IPS-11a (cell line): ENCODE data around the gene C5AR1.
"Not testable (repeated sequence)": the region's sequence is repeated elsewhere in the genome, so short reads cannot be mapped to it uniquely, and the experiment has no call there.

Source experiments
- H3K4me3 ChIP-seq: one replicate; pipeline ENCODE4 v1.5.1; 2013; ENCODE audit warnings: low read depth, low read length, control low read depth

The C5AR1 gene

DNA sequence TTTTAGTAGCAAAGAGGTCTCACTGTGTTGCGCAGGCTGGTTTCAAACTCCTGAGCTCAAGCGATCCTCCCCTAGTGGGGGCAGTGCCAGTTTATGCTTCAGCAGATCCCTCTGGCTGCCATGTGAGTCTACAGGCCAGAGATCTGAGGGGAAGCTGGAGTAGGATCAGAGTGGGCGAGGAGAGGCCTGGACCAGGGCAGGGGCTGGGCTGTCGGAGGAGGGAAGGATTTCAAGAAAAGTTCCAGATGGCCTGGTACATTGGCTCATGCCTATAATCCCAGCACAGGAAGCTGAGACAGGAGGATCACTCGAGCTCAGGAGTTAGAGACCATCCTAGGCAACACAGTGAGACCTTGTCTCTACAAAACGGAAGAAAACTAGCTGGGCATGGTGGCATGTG, 49.3 kb downstream of the C5AR1 start:
- H3K4me3 ChIP-seq = no peak overlapping the region

DNA sequence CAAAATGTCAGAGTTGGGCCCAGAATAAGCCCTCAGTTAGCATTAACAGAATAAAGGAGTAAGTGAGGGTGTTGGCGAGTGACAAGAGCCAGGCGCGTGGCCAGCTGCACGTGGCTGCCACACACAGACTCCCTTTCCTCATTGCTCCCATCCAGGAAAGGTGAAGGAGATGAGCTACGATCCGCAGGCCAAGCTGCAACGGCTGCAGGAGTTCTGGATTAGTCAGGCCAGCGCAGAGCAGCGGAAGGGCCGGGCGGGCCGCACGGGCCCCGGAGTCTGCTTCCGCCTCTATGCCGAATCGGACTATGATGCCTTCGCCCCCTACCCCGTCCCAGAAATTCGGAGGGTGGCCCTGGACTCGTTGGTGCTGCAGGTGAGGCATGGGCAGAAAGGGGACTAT, 52.7 kb downstream of the C5AR1 start:
- H3K4me3 ChIP-seq = no peak overlapping the region

DNA sequence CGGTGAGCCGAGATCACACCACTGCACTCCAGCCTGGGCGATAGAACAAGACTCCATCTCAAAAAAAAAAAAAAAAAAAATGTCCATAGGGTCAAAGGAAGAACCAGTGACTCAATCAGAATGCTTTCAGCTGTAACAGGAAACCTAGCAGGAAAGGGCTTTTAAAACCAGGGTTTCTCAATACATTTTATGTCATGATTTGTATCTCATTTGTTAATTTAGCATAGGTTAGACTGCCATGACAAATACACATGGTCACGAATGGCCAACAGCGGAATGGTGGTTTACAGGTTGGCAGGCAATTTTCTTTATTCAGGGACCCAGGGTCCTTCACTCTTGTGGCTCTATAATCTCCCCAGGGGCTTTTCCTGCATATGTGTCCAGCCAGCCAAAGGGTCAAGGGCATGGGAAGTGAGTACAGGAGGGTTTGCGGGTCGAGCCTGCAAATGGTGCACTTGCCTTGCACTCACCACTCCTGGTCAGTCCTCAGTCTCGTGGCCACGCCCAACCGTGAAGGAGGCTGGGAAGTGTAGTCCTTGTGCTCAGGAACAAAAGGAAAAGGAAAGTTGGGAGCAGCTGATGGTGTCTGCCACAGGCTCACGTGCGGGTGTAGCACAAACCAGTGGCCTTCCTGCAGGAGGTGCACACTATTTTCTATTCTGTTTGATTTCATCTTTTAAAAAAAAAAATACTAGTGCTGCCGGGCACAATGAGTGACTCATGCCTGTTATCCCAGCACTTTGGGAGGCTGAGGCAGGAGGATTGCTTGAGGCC, 54.3 kb downstream of the C5AR1 start:
- no peak overlapping the region for H3K4me3 ChIP-seq

DNA sequence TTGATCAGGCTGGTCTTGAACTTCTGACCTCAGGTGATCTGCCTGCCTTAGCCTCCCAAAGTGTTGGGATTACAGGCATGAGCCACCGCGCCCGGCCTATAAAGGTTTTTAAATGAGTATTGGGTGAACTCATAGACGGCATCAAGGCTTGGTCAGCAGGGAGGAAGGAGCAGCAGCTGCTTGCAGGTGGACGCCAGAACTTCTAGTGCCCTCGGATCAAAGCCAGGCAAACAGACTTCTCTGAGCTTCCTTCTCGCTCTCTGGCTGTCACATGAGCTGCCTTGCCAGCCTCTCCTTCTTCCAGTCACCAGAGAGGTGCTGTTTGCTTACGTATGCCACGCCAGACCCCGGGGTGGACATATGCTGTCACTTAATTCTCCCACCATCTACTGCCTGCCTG, 55.8 kb downstream of the C5AR1 start:
- H3K4me3 ChIP-seq = not testable (repeated sequence)

DNA sequence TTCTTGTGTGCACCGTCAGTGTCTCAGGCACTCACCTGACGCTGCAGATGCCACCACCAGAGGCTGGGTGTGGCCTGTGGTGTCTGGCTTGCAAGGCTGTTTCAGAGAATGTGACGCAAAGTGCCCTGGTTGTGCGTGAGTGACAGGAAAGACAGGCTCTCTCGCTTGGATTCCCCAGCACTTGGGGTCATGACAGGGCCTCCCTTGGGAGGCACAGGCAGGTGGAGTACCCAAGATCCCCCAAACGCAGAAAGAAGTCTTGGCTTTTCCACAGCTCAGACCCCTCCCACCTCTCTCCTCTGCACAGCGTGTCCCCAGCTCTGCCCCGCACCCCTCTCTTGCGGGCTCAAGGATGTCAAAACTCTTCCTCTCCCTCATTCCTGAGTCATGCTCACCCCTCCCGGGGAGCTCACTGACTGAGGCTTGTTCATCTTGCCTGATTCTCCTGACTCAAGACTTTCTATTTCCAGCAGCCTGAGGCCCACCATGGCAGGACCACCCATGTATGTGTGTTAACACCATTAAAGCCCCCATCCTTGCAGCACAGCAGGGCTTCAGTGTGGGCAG, 60.5 kb downstream of the C5AR1 start:
- no peak overlapping the region for H3K4me3 ChIP-seq

DNA sequence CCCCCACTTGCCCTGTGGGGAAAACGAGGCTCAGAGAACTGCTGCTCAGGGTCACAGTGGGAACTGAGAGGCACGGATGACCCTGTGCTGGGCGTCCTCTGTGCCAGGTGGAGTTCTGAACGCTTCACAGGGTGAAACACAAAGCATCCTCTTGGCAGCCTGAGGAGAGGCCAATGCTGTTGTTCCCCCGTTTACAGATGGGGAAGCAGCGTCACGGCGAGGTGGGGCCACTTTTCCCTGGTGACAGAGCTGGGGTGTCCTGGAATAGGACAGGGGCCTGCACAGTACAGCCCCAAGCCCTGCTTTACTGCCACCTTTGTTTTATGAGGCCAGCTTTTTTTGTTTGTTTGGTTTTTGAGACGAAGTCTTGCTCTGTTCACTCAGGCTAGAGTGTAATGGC, 61.6 kb downstream of the C5AR1 start:
- H3K4me3 ChIP-seq = no peak overlapping the region
